Hepatocyte (in vitro differentiated cells): ENCODE measurements around the gene SEL1L3. TPM values are rescaled to one million over a fixed set of nuclear protein-coding genes. Genes with fewer than 3 reads are reported as not detected.

Source experiments
- DNase-seq: peaks from one replicate; pipeline ENCODE4 v3.0.0-alpha.2; 2016; ENCODE audit warnings: low spot score
- H2AFZ ChIP-seq: fragments of 200-600 bp; sonication (generic); 2 replicates; pipeline ENCODE4 v1.6.0; 2016; ENCODE audit warnings: antibody characterized with exemption, mild to moderate bottlenecking
- H3K27ac ChIP-seq: fragments of 200-600 bp; sonication (generic); 2 replicates; pipeline ENCODE4 v1.5.1; 2016; ENCODE audit warnings: mild to moderate bottlenecking
- H3K27me3 ChIP-seq: fragments of 200-600 bp; sonication (generic); 2 replicates; pipeline ENCODE4 v1.6.1; 2016
- H3K36me3 ChIP-seq: fragments of 200-600 bp; sonication (generic); replicated peaks from 2 replicates; pipeline ENCODE4 v1.5.1; 2016; ENCODE audit warnings: low read depth; ENCODE audit not compliant: insufficient read depth
- H3K4me1 ChIP-seq: fragments of 200-600 bp; sonication (generic); 2 replicates; pipeline ENCODE4 v1.5.1; 2016; ENCODE audit warnings: mild to moderate bottlenecking, moderate library complexity; ENCODE audit not compliant: insufficient read depth
- H3K4me2 ChIP-seq: fragments of 200-600 bp; sonication (generic); 2 replicates; pipeline ENCODE4 v1.6.0; 2016
- H3K4me3 ChIP-seq: fragments of 200-600 bp; sonication (generic); 2 replicates; pipeline ENCODE4 v1.5.1; 2016; ENCODE audit warnings: mild to moderate bottlenecking
- H3K79me2 ChIP-seq: fragments of 200-600 bp; sonication (generic); 2 replicates; pipeline ENCODE4 v1.6.0; 2017; ENCODE audit warnings: mild to moderate bottlenecking
- H3K9me2 ChIP-seq: fragments of 200-600 bp; sonication (generic); replicated peaks from 2 replicates; pipeline ENCODE4 v1.6.0; 2017; ENCODE audit warnings: mild to moderate bottlenecking; ENCODE audit not compliant: insufficient read depth
- H3K9me3 ChIP-seq: fragments of 200-600 bp; sonication (generic); 2 replicates; pipeline ENCODE4 v1.5.1; 2016; ENCODE audit warnings: low read depth, mild to moderate bottlenecking
- H4K20me1 ChIP-seq: fragments of 200-600 bp; sonication (generic); 2 replicates; pipeline ENCODE4 v1.6.0; 2016; ENCODE audit warnings: mild to moderate bottlenecking; ENCODE audit not compliant: insufficient read depth, poor library complexity, severe bottlenecking
- CTCF ChIP-seq: fragments of 200-600 bp; sonication (generic); IDR thresholded peaks from 2 replicates; pipeline ENCODE4 v1.5.1; 2016; ENCODE audit warnings: antibody characterized with exemption, mild to moderate bottlenecking; ENCODE audit not compliant: poor library complexity
- EZH2 ChIP-seq: fragments of 200-600 bp; sonication (generic); IDR thresholded peaks from 2 replicates; pipeline ENCODE4 v1.6.1; 2016; ENCODE audit warnings: antibody characterized with exemption, mild to moderate bottlenecking, borderline replicate concordance
- EZH2phosphoT487 ChIP-seq: fragments of 200-600 bp; sonication (generic); IDR thresholded peaks from one replicate; pipeline ENCODE4 v1.6.1; 2018; ENCODE audit warnings: antibody characterized with exemption, mild to moderate bottlenecking, low read depth, moderate library complexity; ENCODE audit not compliant: unreplicated experiment, severe bottlenecking
- whole genome bisulfite sequencing: methylation state at CpG from one replicate; pipeline ENCODE4 v1.1.6; 2016; ENCODE audit warnings: low lambda C conversion rate; ENCODE audit errors: missing lambda C conversion rate; 5-methylcytosine and 5-hydroxymethylcytosine counted together
- polyA plus RNA-seq: library from polyadenylated mRNA; unstranded; fragments of >200 nt; fragmentation: Nextera tagmentation; extraction: Ambion mirVana; gene quantifications from 2 replicates; pipeline ENCODE4 v1.2.1, GENCODE V29; 2016
- total RNA-seq: library from RNA; depleted of rRNA; stranded (reverse); fragments of >200 nt; gene quantifications from 2 replicates; pipeline ENCODE4 v1.2.3, GENCODE V29; 2014

The SEL1L3 gene
- total and polyA plus RNA-seq, 2 experiments from 2014 or later: 13.7 to 56.2 TPM

GRCh38 chr4:25783943-25784342 lies 78.8 kb downstream of the SEL1L3 start:
- no peak overlapping the region for H3K4me3 ChIP-seq
- no peaks in the 10 kb centered on the region for H4K20me1 ChIP-seq
- 82% methylated on average over 9 of the region's 9 CpGs for WGBS

GRCh38 chr4:25783126-25783525 lies 79.7 kb downstream of the SEL1L3 start:
- no peaks in the 10 kb centered on the region for H3K79me2 ChIP-seq
- WGBS: 95% methylated on average over 1 of the region's 1 CpG
- no peak overlapping the region for H3K4me2 ChIP-seq
- no peak overlapping the region for H3K4me3 ChIP-seq
- no peaks in the 10 kb centered on the region for H3K36me3 ChIP-seq
- no peak overlapping the region for H3K27ac ChIP-seq
- no peak overlapping the region for H2AFZ ChIP-seq
- H3K4me1 ChIP-seq: no peaks in the 10 kb centered on the region
- no peaks in the 10 kb centered on the region for H4K20me1 ChIP-seq
- TF ChIP-seq CTCF: no peak
- TF ChIP-seq EZH2phosphoT487: no peak
- TF ChIP-seq EZH2: no peak
- DNase-seq: no peak
- no peaks in the 10 kb centered on the region for H3K9me2 ChIP-seq
- no peaks in the 10 kb centered on the region for H3K9me3 ChIP-seq
- no peaks in the 10 kb centered on the region for H3K27me3 ChIP-seq

More at GRCh38 chr4:25783943-25784342, 78.8 kb downstream of the SEL1L3 start:
- no peak for TF ChIP-seq CTCF
- TF ChIP-seq EZH2: no peak
- no peaks in the 10 kb centered on the region for H3K4me1 ChIP-seq
- H3K27me3 ChIP-seq: no peaks in the 10 kb centered on the region
- no peak overlapping the region for H2AFZ ChIP-seq
- H3K9me3 ChIP-seq: no peaks in the 10 kb centered on the region
- H3K27ac ChIP-seq: no peak overlapping the region
- no peak overlapping the region for H3K4me2 ChIP-seq
- no peaks in the 10 kb centered on the region for H3K79me2 ChIP-seq
- no peaks in the 10 kb centered on the region for H3K9me2 ChIP-seq
- DNase-seq: no peak
- no peaks in the 10 kb centered on the region for H3K36me3 ChIP-seq

- Histone ChIP-seq H3K27me3 (no peaks in the 10 kb centered on the region), H3K4me3 (no peak overlapping the region), H3K4me1 (no peaks in the 10 kb centered on the region), H3K9me2 (no peaks in the 10 kb centered on the region), H3K36me3 (no peaks in the 10 kb centered on the region), H4K20me1 (no peaks in the 10 kb centered on the region), H3K4me2 (no peak overlapping the region), H2AFZ (no peak overlapping the region), H3K27ac (no peak overlapping the region), H3K9me3 (no peaks in the 10 kb centered on the region), H3K79me2 (no peaks in the 10 kb centered on the region)
- DNase-seq: no peak
- TF ChIP-seq EZH2phosphoT487 (no peak), CTCF (no peak), EZH2 (no peak)
- WGBS: 93% methylated on average over 7 of the region's 7 CpGs
These were observed 80.3 kb downstream of the SEL1L3 start for GRCh38 chr4:25782482-25782881.

- Histone ChIP-seq H3K4me2 (no peak overlapping the region), H3K27me3 (no peaks in the 10 kb centered on the region), H3K27ac (no peak overlapping the region), H3K4me3 (no peak overlapping the region), H3K36me3 (no peaks in the 10 kb centered on the region), H3K79me2 (no peaks in the 10 kb centered on the region), H3K4me1 (no peaks in the 10 kb centered on the region), H2AFZ (no peak overlapping the region), H3K9me2 (no peaks in the 10 kb centered on the region), H4K20me1 (no peaks in the 10 kb centered on the region), H3K9me3 (no peaks in the 10 kb centered on the region)
- TF ChIP-seq EZH2 (no peak), CTCF (no peak), EZH2phosphoT487 (no peak)
- WGBS: 68% methylated on average over 4 of the region's 4 CpGs
- DNase-seq: no peak
These were observed 83.8 kb downstream of the SEL1L3 start for GRCh38 chr4:25779021-25779420.
